GM12872 (cell line): ENCODE measurements around the gene KCTD21.
A peak's percentile ranks its signal among the peaks of the same experiment; 100 is the strongest.

Source experiments
- CTCF ChIP-seq: IDR thresholded peaks from 3 replicates; pipeline ENCODE4 v1.5.1; 2011; ENCODE audit warnings: low read depth, mild to moderate bottlenecking, low read length, moderate library complexity; ENCODE audit not compliant: insufficient read depth

Gene KCTD21

DNA sequence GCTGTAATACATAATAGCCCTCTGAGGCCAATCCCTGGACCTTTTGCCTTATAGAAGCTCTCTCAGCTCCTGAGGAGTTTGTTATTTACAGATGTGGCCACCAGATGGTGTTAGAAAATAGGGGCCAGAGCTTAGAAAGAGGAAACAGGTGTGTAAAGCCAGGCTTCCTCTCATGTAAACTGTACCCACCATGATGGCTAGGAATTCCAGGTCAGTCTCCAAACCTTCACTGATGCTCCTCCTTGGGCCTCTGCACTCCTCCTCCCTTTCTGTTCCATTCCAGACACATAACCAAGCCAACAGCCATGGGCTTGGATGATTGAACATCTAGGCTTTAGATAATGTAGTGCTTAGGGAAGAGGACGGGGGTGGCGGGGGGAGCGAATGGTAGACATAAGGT, 40.0 kb upstream of the KCTD21 start:
- peak; percentile 65 for TF ChIP-seq CTCF

- no peak for TF ChIP-seq CTCF
These were observed 39.5 kb upstream of the KCTD21 start for GRCh38 chr11:78227921-78228320.

DNA sequence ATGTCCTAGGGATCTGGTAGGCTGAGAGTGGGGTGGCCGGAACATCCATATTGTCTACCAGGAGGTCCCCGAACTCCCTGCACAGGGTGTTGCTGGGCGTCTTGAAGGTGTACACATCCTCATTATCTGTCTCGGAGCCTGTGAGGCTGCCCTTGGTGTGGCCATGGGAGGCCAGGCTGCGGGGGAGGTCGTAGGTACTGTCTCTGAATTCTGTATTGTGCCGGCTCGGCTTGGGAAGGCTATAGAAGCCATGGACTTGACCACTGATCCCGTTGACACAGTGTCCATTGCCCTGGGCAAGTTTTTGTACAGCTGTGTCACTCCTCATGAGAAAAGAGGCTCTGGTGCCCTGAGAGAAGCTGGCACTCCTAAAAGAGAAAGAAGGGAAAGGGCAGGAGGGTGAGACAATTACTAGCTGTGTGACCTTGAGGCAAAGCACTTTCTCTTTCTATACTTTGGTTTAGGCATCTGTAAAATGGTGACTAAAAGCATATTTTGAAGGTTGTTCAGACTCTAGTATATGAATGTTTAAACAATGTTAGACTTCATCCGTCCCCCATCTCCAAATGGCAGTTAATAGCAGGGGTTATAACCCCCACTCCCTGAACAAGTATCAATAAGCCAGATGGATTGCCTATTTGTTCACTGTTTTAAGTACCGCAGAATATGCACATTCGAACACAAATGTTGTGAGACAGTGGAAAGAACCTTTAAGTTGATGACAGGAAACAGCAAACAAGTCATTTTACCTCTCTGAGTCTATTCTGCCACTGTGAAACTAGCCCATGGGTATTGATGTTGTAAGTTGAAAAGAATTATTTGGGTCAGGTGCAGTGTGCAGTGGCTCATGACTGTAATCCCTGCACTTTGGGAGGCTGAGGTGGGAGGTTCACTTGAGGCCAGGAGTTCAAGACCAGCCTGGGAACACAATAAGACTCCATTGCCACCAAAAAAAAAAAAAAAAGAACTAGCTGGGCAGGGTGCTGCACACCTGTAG, 38.6 kb upstream of the KCTD21 start:
- TF ChIP-seq CTCF = no peak

DNA sequence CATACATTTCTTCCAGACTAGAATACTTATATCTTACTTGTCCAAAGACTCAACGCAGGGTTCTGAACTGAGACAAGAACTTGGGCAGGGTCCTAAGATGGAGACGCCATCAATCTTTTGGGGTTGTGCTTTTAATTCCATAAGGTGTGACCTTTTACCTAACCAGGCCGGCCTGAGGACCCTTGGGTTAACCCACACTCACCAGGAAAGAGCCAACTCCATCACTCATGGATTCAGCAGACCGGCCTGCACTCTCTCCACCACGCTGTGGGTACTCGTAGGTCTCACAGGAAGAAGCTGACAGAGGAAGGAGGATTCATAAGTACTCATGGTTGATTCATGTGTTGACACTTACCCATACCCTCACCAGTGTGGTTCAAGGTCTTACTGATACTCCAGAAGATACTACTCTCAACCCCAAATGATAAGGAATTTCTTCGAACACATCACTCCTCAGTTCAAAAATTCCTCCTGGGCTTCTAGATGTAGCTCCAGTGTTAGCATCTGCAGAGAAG, 36.5 kb upstream of the KCTD21 start:
- TF ChIP-seq CTCF = no peak

DNA sequence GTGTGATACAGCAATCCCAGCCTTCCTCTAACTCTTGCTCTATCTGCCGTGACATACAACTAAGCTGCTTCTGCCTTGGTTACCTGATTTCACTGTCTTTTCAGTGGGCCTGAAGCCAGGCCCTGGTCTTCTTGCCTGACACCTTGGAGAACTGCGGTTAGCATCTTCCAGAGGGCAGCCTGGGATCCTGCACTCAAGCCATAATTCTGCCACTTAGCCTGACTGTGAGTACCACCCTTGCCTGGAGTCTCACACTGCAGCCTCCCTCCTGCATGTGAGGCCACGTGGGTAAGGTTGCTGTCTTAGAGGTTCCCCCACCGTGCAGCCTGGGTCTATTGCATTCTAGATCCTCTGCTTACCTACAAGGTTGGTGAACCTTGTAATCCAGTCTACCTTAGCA, 36.1 kb upstream of the KCTD21 start:
- TF ChIP-seq CTCF = no peak

GRCh38 chr11:78223320-78223954, 35.0 kb upstream of the KCTD21 start:
- no peak for TF ChIP-seq CTCF
